Mesothelial cell of epicardium (in vitro differentiated cells): ENCODE data around the gene HELQ. TPM values are rescaled to one million over a fixed set of nuclear protein-coding genes. Genes with fewer than 3 reads are reported as not detected.

Source experiments
- DNase-seq, 2 experiments: peaks; one replicate each; pipeline ENCODE4 v3.0.0; 2021; ENCODE audit warnings: low spot score in 2 of 2; ENCODE audit not compliant: unreplicated experiment in 2 of 2
- H3K27ac Mint-ChIP-seq: 2 replicates; pipeline ENCODE4 v1.8.0; 2021; ENCODE audit warnings: mixed read lengths
- H3K27me3 Mint-ChIP-seq: 2 replicates; pipeline ENCODE4 v1.8.0; 2021; ENCODE audit warnings: low read depth, mixed read lengths
- H3K36me3 Mint-ChIP-seq: 2 replicates; pipeline ENCODE4 v1.8.0; 2021; ENCODE audit warnings: mixed read lengths
- H3K4me1 Mint-ChIP-seq: 2 replicates; pipeline ENCODE4 v1.8.0; 2021; ENCODE audit warnings: mixed read lengths
- H3K4me3 Mint-ChIP-seq: 2 replicates; pipeline ENCODE4 v1.8.0; 2021; ENCODE audit warnings: mild to moderate bottlenecking, moderate library complexity, mixed read lengths
- H3K9me3 Mint-ChIP-seq: 2 replicates; pipeline ENCODE4 v1.8.0; 2021; ENCODE audit warnings: mixed read lengths
- total RNA-seq: library from RNA; stranded (reverse); gene quantifications from 3 replicates; pipeline ENCODE4 v1.2.1, GENCODE V29; 2021
- TF ChIP-seq, protein P1 (sequence below): fragments of 200-600 bp; sonication (generic); IDR thresholded peaks from one replicate; pipeline ENCODE4 v1.5.0; 2021; ENCODE audit warnings: antibody characterized with exemption; ENCODE audit not compliant: unreplicated experiment

Gene HELQ
- total RNA-seq, 1 donor from 2014 or later: 13.7 TPM

DNA sequence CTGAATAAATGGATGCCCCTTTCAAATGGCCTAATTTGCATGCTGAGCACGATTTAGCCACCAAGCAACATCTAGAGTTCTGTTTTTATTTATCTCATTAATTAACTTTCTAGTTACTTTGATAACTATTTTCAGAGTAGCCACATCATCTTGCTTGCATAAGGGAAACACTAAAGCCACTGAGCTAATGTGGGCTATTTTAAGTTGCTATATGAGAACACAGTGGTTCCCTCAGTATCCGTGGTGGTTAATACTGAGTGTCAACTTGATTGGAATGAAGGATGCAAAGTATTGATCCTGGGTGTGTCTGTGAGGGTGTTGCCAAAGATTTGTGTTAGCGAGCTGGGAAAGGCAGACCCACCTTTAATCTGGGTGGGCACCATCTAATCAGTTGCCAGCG is 95.6 kb downstream of the HELQ start:
- H3K9me3 Mint-ChIP-seq: peaks cover 4% of the 10 kb centered on the region
- no peaks in the 10 kb centered on the region for H3K27me3 Mint-ChIP-seq
- no peaks in the 10 kb centered on the region for H3K36me3 Mint-ChIP-seq
- peaks cover 26% of the 10 kb centered on the region for H3K4me1 Mint-ChIP-seq
- DNase-seq: no peak
- TF ChIP-seq, protein P1, sequence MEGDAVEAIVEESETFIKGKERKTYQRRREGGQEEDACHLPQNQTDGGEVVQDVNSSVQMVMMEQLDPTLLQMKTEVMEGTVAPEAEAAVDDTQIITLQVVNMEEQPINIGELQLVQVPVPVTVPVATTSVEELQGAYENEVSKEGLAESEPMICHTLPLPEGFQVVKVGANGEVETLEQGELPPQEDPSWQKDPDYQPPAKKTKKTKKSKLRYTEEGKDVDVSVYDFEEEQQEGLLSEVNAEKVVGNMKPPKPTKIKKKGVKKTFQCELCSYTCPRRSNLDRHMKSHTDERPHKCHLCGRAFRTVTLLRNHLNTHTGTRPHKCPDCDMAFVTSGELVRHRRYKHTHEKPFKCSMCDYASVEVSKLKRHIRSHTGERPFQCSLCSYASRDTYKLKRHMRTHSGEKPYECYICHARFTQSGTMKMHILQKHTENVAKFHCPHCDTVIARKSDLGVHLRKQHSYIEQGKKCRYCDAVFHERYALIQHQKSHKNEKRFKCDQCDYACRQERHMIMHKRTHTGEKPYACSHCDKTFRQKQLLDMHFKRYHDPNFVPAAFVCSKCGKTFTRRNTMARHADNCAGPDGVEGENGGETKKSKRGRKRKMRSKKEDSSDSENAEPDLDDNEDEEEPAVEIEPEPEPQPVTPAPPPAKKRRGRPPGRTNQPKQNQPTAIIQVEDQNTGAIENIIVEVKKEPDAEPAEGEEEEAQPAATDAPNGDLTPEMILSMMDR: no peak
- no peak overlapping the region for H3K27ac Mint-ChIP-seq
- no peak overlapping the region for H3K4me3 Mint-ChIP-seq

DNA sequence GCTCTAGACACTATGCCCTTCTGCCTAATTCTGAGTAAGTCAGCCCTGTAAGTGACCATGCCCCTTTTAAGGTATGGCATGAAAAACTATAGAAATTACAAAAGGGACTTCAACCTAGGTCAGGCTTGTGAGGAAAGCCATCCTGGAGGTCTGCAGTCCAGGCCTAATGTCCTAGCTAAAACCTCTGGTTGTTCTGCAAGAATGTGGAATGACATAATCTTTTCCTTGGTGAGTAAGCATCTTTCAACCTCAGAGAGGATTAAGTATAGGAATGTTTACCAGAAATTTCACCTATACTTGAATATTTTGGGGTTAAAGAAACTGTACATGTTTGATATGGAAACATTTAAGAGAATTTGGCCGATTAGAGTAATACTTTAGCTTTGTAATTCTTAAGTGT is 97.2 kb downstream of the HELQ start:
- Mint-ChIP-seq H3K9me3 (peaks cover 14% of the 10 kb centered on the region), H3K27me3 (no peaks in the 10 kb centered on the region), H3K4me3 (no peak overlapping the region), H3K4me1 (peaks cover 22% of the 10 kb centered on the region), H3K36me3 (no peaks in the 10 kb centered on the region), H3K27ac (peak overlapping the region; percentile 72)
- TF ChIP-seq, protein P1: no peak
- DNase-seq: no peak

Other genes starting within 250 kb of the HELQ start
- 7.3 to 8.0 TPM (median 7.9 TPM) in 3 replicates for gene COQ2, start 171.0 kb downstream of the HELQ start, total RNA-seq
- gene HPSE, start 121.0 kb downstream of the HELQ start, total RNA-seq: 0.80 to 1.0 TPM (median 0.97 TPM) in 3 replicates
- gene MRPS18C, start 235 bp upstream of the HELQ start, total RNA-seq: 39.2 to 43.8 TPM (median 43.1 TPM) in 3 replicates
- 21.4 to 23.2 TPM (median 22.7 TPM) in 3 replicates for gene ABRAXAS1, start 29.3 kb upstream of the HELQ start, total RNA-seq
- 0.18 to 0.35 TPM in 2 of 3 replicates, not detected in the other for gene GPAT3, start 80.3 kb upstream of the HELQ start, total RNA-seq